ENCODE results near the gene ADAMTS16.

ADAMTS16 gene

GRCh38 chr5:5356765-5357164, 216.6 kb downstream of the ADAMTS16 start:
- no peak overlapping the region for H4K91ac ChIP-seq (ENCODE audit: low read depth, low read length, poor library complexity)
- H3K27me3 ChIP-seq (ENCODE audit: control insufficient read depth in 3 of 3, insufficient read depth in 3 of 3, low read depth in 1 of 3, low read length in 3 of 3), result peaks cover 0 to 4% (median 2%) of the 10 kb centered on the region in 3 experiments
- peaks cover 0 to 5% of the 10 kb centered on the region in 2 donors for H3K36me3 ChIP-seq (replicated peaks in 1 of 2; ENCODE audit: control insufficient read depth in 2 of 2, insufficient read depth in 2 of 2, low read length in 2 of 2)
- H3K4ac ChIP-seq (ENCODE audit: low read length), result no peak overlapping the region
- no peak overlapping the region for H2BK120ac ChIP-seq (ENCODE audit: low read depth, low read length)
- H2AK5ac ChIP-seq (ENCODE audit: low read depth, low read length), result no peak overlapping the region
- peaks cover 0 to 6% of the 10 kb centered on the region in 2 donors for H3K9me3 ChIP-seq (replicated peaks in 1 of 2; ENCODE audit: control insufficient read depth in 2 of 2, insufficient read depth in 1 of 2, low read depth in 1 of 2, low read length in 2 of 2)
- no peaks in the 10 kb centered on the region for H3K79me1 ChIP-seq (ENCODE audit: low read depth, low read length)
- no peak overlapping the region for H3K4me3 ChIP-seq (ENCODE audit: low read length in 2 of 2)
- no peak overlapping the region for H3K4me2 ChIP-seq (ENCODE audit: insufficient read depth, low read length, poor library complexity, severe bottlenecking)
- no peak overlapping the region for H3K14ac ChIP-seq (ENCODE audit: low read length)
- no peak overlapping the region for H2BK5ac ChIP-seq (ENCODE audit: low read length)
- H3K4me1 ChIP-seq (ENCODE audit: control insufficient read depth in 2 of 2, insufficient read depth in 1 of 2, low read depth in 1 of 2, low read length in 2 of 2), result peaks cover 16 to 22% of the 10 kb centered on the region in 2 donors
- H3K9ac ChIP-seq (ENCODE audit: low read depth, low read length, poor library complexity), result no peak overlapping the region
- no peak overlapping the region for H2BK12ac ChIP-seq (ENCODE audit: low read length)
- no peak overlapping the region for H2BK15ac ChIP-seq (ENCODE audit: low read length)
- H2AFZ ChIP-seq (ENCODE audit: low read length), result no peak overlapping the region
- no peak for DNase-seq (ENCODE audit: low spot score)
- H4K8ac ChIP-seq (ENCODE audit: low read depth, low read length), result no peak overlapping the region
- H3K23ac ChIP-seq (ENCODE audit: low read depth, low read length, poor library complexity), result no peak overlapping the region
- H3K27ac ChIP-seq (replicated peaks; ENCODE audit: low read length), result no peak overlapping the region
- no peak overlapping the region for H3K18ac ChIP-seq (ENCODE audit: low read length)

- H3K4me3 ChIP-seq (ENCODE audit: low read length in 2 of 2), result no peak overlapping the region
- no CpG with 5 or more reads among the region's 9 CpGs for WGBS, 2 donors (ENCODE audit: extremely low coverage in 2 of 2, insufficient read length in 2 of 2, insufficient replicate concordance in 1 of 2)
- H3K23ac ChIP-seq (ENCODE audit: low read depth, low read length, poor library complexity), result no peak overlapping the region
- H3K14ac ChIP-seq (ENCODE audit: low read length), result no peak overlapping the region
- H3K4ac ChIP-seq (ENCODE audit: low read length), result no peak overlapping the region
- no peak overlapping the region for H3K27ac ChIP-seq (replicated peaks; ENCODE audit: low read length)
- no peaks in the 10 kb centered on the region for H3K36me3 ChIP-seq (replicated peaks in 1 of 2; ENCODE audit: control insufficient read depth in 2 of 2, insufficient read depth in 2 of 2, low read length in 2 of 2)
- H4K91ac ChIP-seq (ENCODE audit: low read depth, low read length, poor library complexity), result no peak overlapping the region
- H2AK5ac ChIP-seq (ENCODE audit: low read depth, low read length), result no peak overlapping the region
- H3K27me3 ChIP-seq (ENCODE audit: control insufficient read depth in 3 of 3, insufficient read depth in 3 of 3, low read depth in 1 of 3, low read length in 3 of 3), result peaks cover 0 to 9% (median 8%) of the 10 kb centered on the region in 3 experiments
- no peak overlapping the region for H3K18ac ChIP-seq (ENCODE audit: low read length)
- H2BK5ac ChIP-seq (ENCODE audit: low read length), result no peak overlapping the region
- peaks cover 0 to 3% of the 10 kb centered on the region in 2 donors for H3K9me3 ChIP-seq (replicated peaks in 1 of 2; ENCODE audit: control insufficient read depth in 2 of 2, insufficient read depth in 1 of 2, low read depth in 1 of 2, low read length in 2 of 2)
- H2BK15ac ChIP-seq (ENCODE audit: low read length), result no peak overlapping the region
- H3K4me2 ChIP-seq (ENCODE audit: insufficient read depth, low read length, poor library complexity, severe bottlenecking), result no peak overlapping the region
- no peaks in the 10 kb centered on the region for H3K79me1 ChIP-seq (ENCODE audit: low read depth, low read length)
- H3K9ac ChIP-seq (ENCODE audit: low read depth, low read length, poor library complexity), result no peak overlapping the region
- H2AFZ ChIP-seq (ENCODE audit: low read length), result no peak overlapping the region
- DNase-seq (ENCODE audit: low spot score), result no peak
- H2BK12ac ChIP-seq (ENCODE audit: low read length), result no peak overlapping the region
- peaks cover 12 to 22% of the 10 kb centered on the region in 2 donors for H3K4me1 ChIP-seq (ENCODE audit: control insufficient read depth in 2 of 2, insufficient read depth in 1 of 2, low read depth in 1 of 2, low read length in 2 of 2)
- no peak overlapping the region for H4K8ac ChIP-seq (ENCODE audit: low read depth, low read length)
- H2BK120ac ChIP-seq (ENCODE audit: low read depth, low read length), result no peak overlapping the region
These were observed 219.5 kb downstream of the ADAMTS16 start for GRCh38 chr5:5359618-5360017.

- no CpG with 5 or more reads among the region's 8 CpGs for WGBS, 2 donors (ENCODE audit: extremely low coverage in 2 of 2, insufficient read length in 2 of 2, insufficient replicate concordance in 1 of 2)
- H2BK120ac ChIP-seq (ENCODE audit: low read depth, low read length), result no peak overlapping the region
- H2AK5ac ChIP-seq (ENCODE audit: low read depth, low read length), result no peak overlapping the region
These were observed 220.3 kb downstream of the ADAMTS16 start for GRCh38 chr5:5360363-5360940.

GRCh38 chr5:5360941-5361520, 220.9 kb downstream of the ADAMTS16 start:
- H3K36me3 ChIP-seq (replicated peaks in 1 of 2; ENCODE audit: control insufficient read depth in 2 of 2, insufficient read depth in 2 of 2, low read length in 2 of 2), result no peaks in the 10 kb centered on the region
- H3K9me3 ChIP-seq (replicated peaks in 1 of 2; ENCODE audit: control insufficient read depth in 2 of 2, insufficient read depth in 1 of 2, low read depth in 1 of 2, low read length in 2 of 2), result peaks cover 0 to 3% of the 10 kb centered on the region in 2 donors
- no peak overlapping the region for H3K27ac ChIP-seq (replicated peaks; ENCODE audit: low read length)
- no peak overlapping the region for H4K8ac ChIP-seq (ENCODE audit: low read depth, low read length)
- WGBS, 2 donors (ENCODE audit: extremely low coverage in 2 of 2, insufficient read length in 2 of 2, insufficient replicate concordance in 1 of 2), result no CpG with 5 or more reads among the region's 10 CpGs
- no peak overlapping the region for H2BK12ac ChIP-seq (ENCODE audit: low read length)
- H2BK15ac ChIP-seq (ENCODE audit: low read length), result no peak overlapping the region
- H3K4me3 ChIP-seq (ENCODE audit: low read length in 2 of 2), result no peak overlapping the region
- H3K4me2 ChIP-seq (ENCODE audit: insufficient read depth, low read length, poor library complexity, severe bottlenecking), result no peak overlapping the region
- H2AK5ac ChIP-seq (ENCODE audit: low read depth, low read length), result no peak overlapping the region
- no peak overlapping the region for H2BK120ac ChIP-seq (ENCODE audit: low read depth, low read length)
- no peak overlapping the region for H3K18ac ChIP-seq (ENCODE audit: low read length)
- peaks cover 12 to 22% of the 10 kb centered on the region in 2 donors for H3K4me1 ChIP-seq (ENCODE audit: control insufficient read depth in 2 of 2, insufficient read depth in 1 of 2, low read depth in 1 of 2, low read length in 2 of 2)
- H3K27me3 ChIP-seq (ENCODE audit: control insufficient read depth in 3 of 3, insufficient read depth in 3 of 3, low read depth in 1 of 3, low read length in 3 of 3), result peaks cover 0 to 9% (median 8%) of the 10 kb centered on the region in 3 experiments
- H3K79me1 ChIP-seq (ENCODE audit: low read depth, low read length), result no peaks in the 10 kb centered on the region
- DNase-seq (ENCODE audit: low spot score), result peak; percentile 49
- no peak overlapping the region for H2BK5ac ChIP-seq (ENCODE audit: low read length)
- H3K23ac ChIP-seq (ENCODE audit: low read depth, low read length, poor library complexity), result no peak overlapping the region
- H3K9ac ChIP-seq (ENCODE audit: low read depth, low read length, poor library complexity), result no peak overlapping the region
- no peak overlapping the region for H3K4ac ChIP-seq (ENCODE audit: low read length)
- no peak overlapping the region for H4K91ac ChIP-seq (ENCODE audit: low read depth, low read length, poor library complexity)
- no peak overlapping the region for H2AFZ ChIP-seq (ENCODE audit: low read length)
- H3K14ac ChIP-seq (ENCODE audit: low read length), result no peak overlapping the region

More at GRCh38 chr5:5360363-5360940, 220.3 kb downstream of the ADAMTS16 start:
- Histone ChIP-seq H2AFZ (ENCODE audit: low read length) (no peak overlapping the region), H3K36me3 (replicated peaks in 1 of 2; ENCODE audit: control insufficient read depth in 2 of 2, insufficient read depth in 2 of 2, low read length in 2 of 2) (no peaks in the 10 kb centered on the region), H2BK12ac (ENCODE audit: low read length) (no peak overlapping the region), H2BK5ac (ENCODE audit: low read length) (no peak overlapping the region), H3K79me1 (ENCODE audit: low read depth, low read length) (no peaks in the 10 kb centered on the region), H3K9ac (ENCODE audit: low read depth, low read length, poor library complexity) (no peak overlapping the region), H3K4me3 (ENCODE audit: low read length in 2 of 2) (no peak overlapping the region), H2BK15ac (ENCODE audit: low read length) (no peak overlapping the region), H4K91ac (ENCODE audit: low read depth, low read length, poor library complexity) (no peak overlapping the region), H3K4ac (ENCODE audit: low read length) (no peak overlapping the region), H3K14ac (ENCODE audit: low read length) (no peak overlapping the region), H4K8ac (ENCODE audit: low read depth, low read length) (no peak overlapping the region), H3K18ac (ENCODE audit: low read length) (peak overlapping the region; percentile 68), H3K4me1 (ENCODE audit: control insufficient read depth in 2 of 2, insufficient read depth in 1 of 2, low read depth in 1 of 2, low read length in 2 of 2) (peaks cover 12 to 22% of the 10 kb centered on the region in 2 donors), H3K4me2 (ENCODE audit: insufficient read depth, low read length, poor library complexity, severe bottlenecking) (no peak overlapping the region), H3K9me3 (replicated peaks in 1 of 2; ENCODE audit: control insufficient read depth in 2 of 2, insufficient read depth in 1 of 2, low read depth in 1 of 2, low read length in 2 of 2) (peaks cover 0 to 3% of the 10 kb centered on the region in 2 donors), H3K27ac (replicated peaks; ENCODE audit: low read length) (no peak overlapping the region), H3K27me3 (ENCODE audit: control insufficient read depth in 3 of 3, insufficient read depth in 3 of 3, low read depth in 1 of 3, low read length in 3 of 3) (peaks cover 0 to 9% (median 8%) of the 10 kb centered on the region in 3 experiments), H3K23ac (ENCODE audit: low read depth, low read length, poor library complexity) (no peak overlapping the region)
- no peak for DNase-seq (ENCODE audit: low spot score)
